Lung microvascular endothelial cell (primary cell): Measurements from ENCODE around the gene ASPG. TPM values are rescaled to one million over a fixed set of nuclear protein-coding genes. Genes with fewer than 3 reads are reported as not detected.
A peak's percentile ranks its signal among the peaks of the same experiment; 100 is the strongest.
"Not testable (repeated sequence)": the region's sequence is repeated elsewhere in the genome, so short reads cannot be mapped to it uniquely, and the experiment has no call there.

Experiments used
- DNase-seq, 2 donors: peaks; one replicate each; pipeline versions ENCODE4 v3.0.0 to v3.0.0-alpha.2; 2010; ENCODE audit warnings: low read depth in 2 of 2
- total RNA-seq: library from RNA; depleted of rRNA; stranded (reverse); fragments of >200 nt; gene quantifications from 2 replicates; pipeline ENCODE4 v1.2.1, GENCODE V29; 2014

The ASPG gene
- total RNA-seq, 1 donor from 2014 or later: not detected

GRCh38 chr14:104145826-104146601 is 60.5 kb downstream of the ASPG start:
- DNase-seq: no peak

GRCh38 chr14:104146651-104147345 is 61.3 kb downstream of the ASPG start:
- DNase-seq: no peak

- peak in 1 of 2 donors; percentile 61 for DNase-seq
These were observed 62.0 kb downstream of the ASPG start for GRCh38 chr14:104147346-104148125.

- DNase-seq: peak in 1 of 2 donors; percentile 81
These were observed 63.2 kb downstream of the ASPG start for GRCh38 chr14:104148433-104149277.

GRCh38 chr14:104149278-104149595 is 63.7 kb downstream of the ASPG start:
- DNase-seq: no peak

GRCh38 chr14:104149617-104150135 is 64.2 kb downstream of the ASPG start:
- peak; percentile 8 to 96 for DNase-seq

GRCh38 chr14:104150136-104151025 is 64.9 kb downstream of the ASPG start:
- no peak for DNase-seq

GRCh38 chr14:104151026-104151381 is 65.5 kb downstream of the ASPG start:
- no peak for DNase-seq

GRCh38 chr14:104151566-104152245 is 66.2 kb downstream of the ASPG start:
- no peak for DNase-seq

- no peak for DNase-seq
These were observed 66.7 kb downstream of the ASPG start for GRCh38 chr14:104152246-104152575.

GRCh38 chr14:104152686-104153393 is 67.3 kb downstream of the ASPG start:
- no peak for DNase-seq

GRCh38 chr14:104153394-104153755 is 67.9 kb downstream of the ASPG start:
- DNase-seq: not testable (repeated sequence)

GRCh38 chr14:104154246-104154645 is 68.7 kb downstream of the ASPG start:
- DNase-seq: no peak

GRCh38 chr14:104155513-104155912 is 70.0 kb downstream of the ASPG start:
- peak; percentile 4 to 88 for DNase-seq

- DNase-seq: no peak
These were observed 70.6 kb downstream of the ASPG start for GRCh38 chr14:104156142-104156541.

- no peak for DNase-seq
These were observed 71.8 kb downstream of the ASPG start for GRCh38 chr14:104157016-104157928.

- DNase-seq: no peak
These were observed 73.6 kb downstream of the ASPG start for GRCh38 chr14:104158827-104159798.
